SH-SY5Y (cell line): ENCODE measurements around the gene ASGR1.

Experiments used
- GATA2 ChIP-seq: IDR thresholded peaks from 2 replicates; pipeline ENCODE4 v1.6.1; 2011; ENCODE audit warnings: mild to moderate bottlenecking, low read depth, low read length
- GATA3 ChIP-seq: IDR thresholded peaks from 2 replicates; pipeline ENCODE4 v1.6.1; 2011; ENCODE audit warnings: low read depth, mild to moderate bottlenecking, low read length, moderate library complexity

DNA sequence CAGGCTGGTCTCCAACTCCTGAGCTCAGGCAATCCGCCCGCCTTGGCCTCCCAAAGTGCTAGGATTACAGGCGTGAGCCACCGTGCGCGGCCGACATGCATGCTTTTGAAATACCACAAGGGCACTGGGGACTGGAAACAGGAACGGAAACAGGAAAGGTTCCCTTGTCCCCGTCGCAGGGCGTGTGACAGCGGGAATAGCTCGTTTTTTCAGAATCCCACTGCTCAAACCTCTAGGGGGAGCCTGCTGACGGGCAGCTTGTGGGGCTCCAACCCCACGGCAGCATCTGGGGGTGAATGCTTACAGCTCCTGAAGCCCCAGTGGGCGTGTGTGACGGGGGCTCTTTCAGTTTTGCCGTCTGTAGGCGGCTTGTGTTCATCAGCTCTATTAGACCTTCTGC is 45.7 kb downstream of the ASGR1 start:
- TF ChIP-seq GATA2, result no peak
- no peak for TF ChIP-seq GATA3
